Measurements from ENCODE around the gene LONP2. TPM values are rescaled to one million over a fixed set of nuclear protein-coding genes. Genes with fewer than 3 reads are reported as not detected.

Gene LONP2
- total RNA-seq, 1 donor from 2014 or later: 80.4 TPM

GRCh38 chr16:48282636-48283263 lies 38.6 kb downstream of the LONP2 start:
- no peak for DNase-seq (ENCODE audit: low spot score in 2 of 2, unreplicated experiment in 2 of 2)
- Mint-ChIP-seq H3K4me1 (no peaks in the 10 kb centered on the region), H3K9me3 (peaks cover 21% of the 10 kb centered on the region)

DNA sequence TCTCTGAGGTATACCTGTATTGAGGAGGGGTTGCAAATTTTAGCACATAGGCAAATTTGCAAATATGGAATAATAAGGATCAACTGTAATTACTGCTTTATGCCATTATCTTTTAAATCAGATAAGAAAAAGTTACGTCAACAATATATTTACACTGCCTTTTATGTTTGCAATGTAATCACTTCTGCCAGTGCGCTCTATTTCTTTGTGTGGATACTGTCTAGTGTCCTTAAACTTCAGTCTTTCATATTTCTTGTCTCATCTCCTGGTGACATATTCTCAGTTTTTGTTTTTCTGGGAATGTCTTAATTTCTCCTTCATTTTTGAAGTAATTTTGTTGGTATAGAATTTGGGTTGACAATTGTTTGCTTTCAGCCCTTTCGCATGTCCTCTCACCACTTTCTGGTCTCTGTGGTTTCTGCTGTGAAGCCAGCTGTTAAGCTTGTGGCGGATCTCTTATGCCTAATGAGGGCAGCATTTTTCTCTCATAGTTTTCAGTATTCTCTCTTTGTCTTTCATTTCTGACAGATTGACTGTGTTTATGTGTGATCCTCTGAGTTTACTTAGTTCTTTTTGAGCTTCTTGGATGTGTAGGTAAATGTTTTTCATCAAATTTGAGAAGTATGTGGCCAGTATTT lies 40.8 kb downstream of the LONP2 start:
- Mint-ChIP-seq H3K4me3 (no peak overlapping the region), H3K27me3 (ENCODE audit: low read depth) (no peaks in the 10 kb centered on the region)

More at GRCh38 chr16:48282636-48283263, 38.6 kb downstream of the LONP2 start:
- TF ChIP-seq CTCF (IDR thresholded peaks at IDR 0.05; ENCODE audit: unreplicated experiment): no peak
- H3K27me3 Mint-ChIP-seq (ENCODE audit: low read depth): no peaks in the 10 kb centered on the region
- no peak overlapping the region for H3K4me3 Mint-ChIP-seq
- H3K36me3 Mint-ChIP-seq: peaks cover 53% of the 10 kb centered on the region
- H3K27ac Mint-ChIP-seq: peak overlapping the region; percentile 17

GRCh38 chr16:48287239-48287638 lies 43.1 kb downstream of the LONP2 start:
- Mint-ChIP-seq H3K27ac (no peak overlapping the region), H3K36me3 (peaks cover 63% of the 10 kb centered on the region)

More for the DNA sequence above, 40.8 kb downstream of the LONP2 start:
- Mint-ChIP-seq H3K27ac (no peak overlapping the region), H3K36me3 (peaks cover 52% of the 10 kb centered on the region), H3K4me1 (no peaks in the 10 kb centered on the region), H3K9me3 (peaks cover 22% of the 10 kb centered on the region)
- no peak for DNase-seq (ENCODE audit: low spot score in 2 of 2, unreplicated experiment in 2 of 2)
- TF ChIP-seq CTCF (IDR thresholded peaks at IDR 0.05; ENCODE audit: unreplicated experiment): no peak

GRCh38 chr16:48291303-48291702 lies 47.2 kb downstream of the LONP2 start:
- DNase-seq (ENCODE audit: low spot score in 2 of 2, unreplicated experiment in 2 of 2): no peak
- Mint-ChIP-seq H3K27ac (peak overlapping the region; percentile 78), H3K9me3 (peaks cover 12% of the 10 kb centered on the region), H3K36me3 (peaks cover 47% of the 10 kb centered on the region), H3K4me1 (peaks cover 22% of the 10 kb centered on the region), H3K4me3 (no peak overlapping the region), H3K27me3 (ENCODE audit: low read depth) (no peaks in the 10 kb centered on the region)
- TF ChIP-seq CTCF (IDR thresholded peaks at IDR 0.05; ENCODE audit: unreplicated experiment): no peak

More at GRCh38 chr16:48287239-48287638, 43.1 kb downstream of the LONP2 start:
- no peak for DNase-seq (ENCODE audit: low spot score in 2 of 2, unreplicated experiment in 2 of 2)
- no peak overlapping the region for H3K4me3 Mint-ChIP-seq
- H3K4me1 Mint-ChIP-seq: peaks cover 13% of the 10 kb centered on the region
- peaks cover 22% of the 10 kb centered on the region for H3K9me3 Mint-ChIP-seq
- no peaks in the 10 kb centered on the region for H3K27me3 Mint-ChIP-seq (ENCODE audit: low read depth)
- TF ChIP-seq CTCF (IDR thresholded peaks at IDR 0.05; ENCODE audit: unreplicated experiment): no peak

DNA sequence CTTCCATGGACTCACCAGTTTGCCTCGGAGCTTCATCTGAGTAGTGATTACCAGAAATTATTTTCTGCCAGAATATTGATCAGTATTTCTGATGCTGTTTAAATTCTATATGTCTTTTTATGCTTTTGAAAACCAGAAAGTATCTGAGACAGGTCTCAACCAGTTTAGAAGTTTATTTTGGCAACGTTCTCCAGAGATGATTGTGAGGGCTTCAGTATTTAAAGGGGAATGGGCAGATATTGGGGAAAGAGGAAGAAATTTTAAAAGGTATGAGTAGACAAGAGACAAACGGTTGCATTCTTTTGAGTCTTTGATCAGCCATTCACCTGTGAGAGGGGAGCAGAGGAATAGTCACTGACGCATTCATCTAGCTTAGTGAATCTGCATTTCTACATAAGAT lies 47.7 kb downstream of the LONP2 start:
- Mint-ChIP-seq H3K4me1 (peaks cover 22% of the 10 kb centered on the region), H3K27ac (peak overlapping the region; percentile 78), H3K9me3 (peaks cover 10% of the 10 kb centered on the region), H3K4me3 (no peak overlapping the region), H3K36me3 (peaks cover 45% of the 10 kb centered on the region), H3K27me3 (ENCODE audit: low read depth) (no peaks in the 10 kb centered on the region)
- TF ChIP-seq CTCF (IDR thresholded peaks at IDR 0.05; ENCODE audit: unreplicated experiment): no peak
- DNase-seq (ENCODE audit: low spot score in 2 of 2, unreplicated experiment in 2 of 2): no peak

Data from mesothelial cell of epicardium (in vitro differentiated cells).